Coronary artery (tissue), 2 donors: Measurements from ENCODE around the gene APOL2.

Experiments
- DNase-seq: peaks from one replicate; pipeline ENCODE4 v3.0.0-alpha.2; 2017; ENCODE audit warnings: low spot score
- H3K27ac ChIP-seq, 2 donors: fragments of 200-600 bp; sonication (generic); one replicate each; pipeline ENCODE4 v1.5.1; 2016 to 2019
- H3K4me3 ChIP-seq: fragments of 200-600 bp; sonication (generic); 2 replicates; pipeline ENCODE4 v1.5.1; 2016; ENCODE audit warnings: mild to moderate bottlenecking, moderate library complexity
- CTCF ChIP-seq: fragments of 200-600 bp; sonication (generic); IDR thresholded peaks from one replicate; pipeline ENCODE4 v1.5.1; 2019; ENCODE audit warnings: antibody characterized with exemption

APOL2 gene

DNA sequence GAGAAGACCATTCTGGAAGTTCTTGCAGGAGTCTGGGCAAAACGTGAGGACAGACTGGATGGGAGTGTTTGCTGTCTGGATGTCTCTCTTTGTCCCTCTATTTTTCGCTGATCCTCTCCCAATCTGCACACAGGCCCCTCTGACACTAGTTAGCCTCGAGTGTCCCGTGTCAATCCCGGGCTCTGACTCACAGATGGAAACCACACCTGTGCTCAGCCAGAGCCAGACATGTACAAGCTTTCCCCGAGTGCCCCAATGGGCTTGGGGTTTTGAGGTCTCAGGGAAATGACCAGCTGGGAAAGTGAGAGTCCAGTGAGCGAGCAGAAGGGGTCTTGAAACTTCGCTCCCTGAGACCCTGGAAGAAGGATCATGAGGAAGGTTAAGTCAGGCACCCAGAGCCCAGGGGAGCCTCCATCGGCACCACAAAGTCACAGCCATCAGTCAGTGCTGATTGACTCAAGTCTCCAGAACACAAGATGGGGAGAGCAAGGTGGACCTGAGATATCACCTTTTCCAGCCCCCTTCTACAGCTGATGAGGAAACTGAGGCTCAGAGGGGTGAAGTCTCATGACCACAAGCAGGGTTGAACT is 13.9 kb downstream of the APOL2 start:
- peak; percentile 64 for DNase-seq
- Histone ChIP-seq H3K27ac (no peak overlapping the region), H3K4me3 (no peak overlapping the region)
- TF ChIP-seq CTCF, result no peak

- peak; percentile 41 for DNase-seq
- no peak overlapping the region for H3K27ac ChIP-seq
- H3K4me3 ChIP-seq, result no peak overlapping the region
- TF ChIP-seq CTCF, result no peak
Measured at GRCh38 chr22:36224245-36224644, 15.1 kb downstream of the APOL2 start.

DNA sequence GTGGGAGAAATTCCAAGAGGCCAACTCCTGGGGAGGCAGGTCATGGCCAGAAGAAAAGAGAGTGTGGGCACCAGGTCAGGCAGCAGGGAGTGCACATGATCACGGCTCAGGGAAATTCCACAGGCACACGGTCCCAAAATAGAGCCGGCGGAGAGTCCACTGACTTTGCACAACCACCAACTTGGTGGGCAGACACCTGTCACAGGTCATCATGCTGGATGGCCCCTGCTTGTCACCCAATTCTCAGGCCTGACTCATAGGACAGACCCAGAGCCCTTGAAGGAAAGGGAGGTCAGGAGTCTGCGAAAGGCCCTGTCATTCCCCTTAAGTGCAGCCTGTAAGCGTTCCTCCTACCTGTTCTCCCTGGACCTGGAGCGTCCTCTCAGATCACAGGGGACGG is 15.8 kb downstream of the APOL2 start:
- TF ChIP-seq CTCF, result no peak
- peak; percentile 52 for DNase-seq
- no peak overlapping the region for H3K27ac ChIP-seq
- no peak overlapping the region for H3K4me3 ChIP-seq

DNA sequence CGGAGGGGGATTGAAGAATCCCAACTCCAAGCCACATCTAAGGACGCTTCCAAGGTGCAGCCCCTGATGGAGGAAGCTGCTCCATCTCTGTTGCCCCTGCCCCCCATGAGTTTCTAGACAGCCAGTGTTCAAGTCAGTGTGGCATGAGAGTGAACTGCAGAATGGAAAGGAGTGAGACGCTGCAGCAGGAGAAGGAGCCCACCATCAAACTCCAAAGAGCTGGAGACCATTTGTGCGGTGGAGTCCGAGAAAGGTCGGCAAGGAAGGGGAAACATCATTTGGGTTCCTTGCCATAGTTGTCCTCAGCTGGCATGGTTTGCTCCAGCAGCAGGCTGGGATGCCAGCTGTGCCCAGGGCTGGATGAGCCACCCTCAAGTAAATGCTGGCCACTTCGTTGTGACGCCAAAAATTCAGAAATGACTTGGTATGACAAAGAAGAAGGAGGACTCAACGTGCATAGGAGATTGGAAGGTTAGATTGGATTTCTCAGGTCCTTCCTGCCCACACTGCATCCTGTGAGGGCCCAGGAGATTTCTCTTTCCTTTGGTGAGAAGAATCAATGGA is 16.4 kb downstream of the APOL2 start:
- peak; percentile 50 for DNase-seq

DNA sequence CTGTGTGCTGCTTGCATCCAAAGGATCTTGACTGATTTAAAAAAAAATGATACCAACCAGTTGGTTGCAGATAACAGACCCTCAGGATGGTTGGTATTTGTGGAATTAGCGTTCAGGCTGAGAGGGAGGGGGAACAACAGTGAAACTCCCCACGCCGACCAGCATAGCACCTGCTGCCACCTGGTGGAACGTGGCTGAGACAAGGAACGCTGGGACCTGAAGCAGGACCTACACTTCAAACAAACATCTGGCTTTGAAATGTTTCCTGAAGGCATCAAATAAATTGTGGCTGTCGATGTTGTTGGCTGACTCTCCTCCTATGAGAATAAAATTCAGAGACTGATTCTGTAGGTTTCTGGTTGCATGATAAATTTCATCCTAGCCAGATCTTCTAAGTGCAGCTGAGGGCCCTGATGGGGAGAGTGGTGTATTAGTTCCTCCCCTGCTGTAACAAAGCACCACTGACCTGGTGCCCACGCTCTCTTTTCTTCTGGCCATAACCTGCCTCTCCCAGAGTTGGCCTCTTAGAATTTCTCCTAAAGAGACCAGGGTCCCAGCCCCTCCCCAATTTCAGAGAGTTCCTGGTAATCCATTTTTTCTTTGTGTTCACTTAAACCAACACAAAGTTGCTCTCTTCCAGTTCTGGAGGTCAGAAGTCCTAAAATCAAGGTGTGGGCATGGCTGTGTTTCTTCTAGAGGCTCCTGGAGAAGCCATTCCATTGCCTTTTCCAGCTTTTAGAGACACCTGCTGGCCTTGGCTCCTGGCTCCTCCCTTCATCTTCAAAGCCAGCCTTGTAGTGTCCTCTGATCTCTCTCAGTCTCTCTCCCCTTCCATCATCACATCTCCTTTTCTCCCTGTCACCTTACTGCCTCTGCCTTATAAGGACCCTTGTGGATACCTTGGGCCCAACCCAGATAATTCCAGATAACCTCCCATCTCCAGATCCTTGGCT is 17.3 kb downstream of the APOL2 start:
- Histone ChIP-seq H3K4me3 (peak overlapping the region; percentile 38), H3K27ac (no peak overlapping the region)
- no peak for TF ChIP-seq CTCF
- DNase-seq, result peak; percentile 73

More for the DNA sequence above, 16.4 kb downstream of the APOL2 start:
- no peak overlapping the region for H3K4me3 ChIP-seq
- TF ChIP-seq CTCF, result no peak
- no peak overlapping the region for H3K27ac ChIP-seq

GRCh38 chr22:36220451-36220921 is 18.8 kb downstream of the APOL2 start:
- peak overlapping the region in 1 of 2 donors; percentile 13 for H3K27ac ChIP-seq
- DNase-seq, result peak; percentile 73
- no peak for TF ChIP-seq CTCF
- H3K4me3 ChIP-seq, result peak overlapping the region; percentile 25
